Thyroid gland (tissue), 4 donors: ENCODE data around the gene XCR1. TPM values are rescaled to one million over a fixed set of nuclear protein-coding genes. Genes with fewer than 3 reads are reported as not detected.

ENCODE experiments used
- DNase-seq, 2 donors: peaks; one replicate each; pipeline ENCODE4 v3.0.0-alpha.2; 2019
- H3K27ac ChIP-seq, 3 donors: fragments of 200-600 bp; sonication (generic); 1 replicate in 2 of 3; 2 replicates in 1 of 3; pipeline ENCODE4 v1.5.1; 2016 to 2019; ENCODE audit warnings: mild to moderate bottlenecking in 1 of 3, moderate library complexity in 1 of 3
- H3K27me3 ChIP-seq: fragments of 200-600 bp; sonication (generic); one replicate; pipeline ENCODE4 v1.5.1; 2019
- H3K36me3 ChIP-seq, 2 donors: fragments of 200-600 bp; sonication (generic); one replicate each; pipeline ENCODE4 v1.5.1; 2016 to 2019
- H3K4me1 ChIP-seq, 2 donors: fragments of 200-600 bp; sonication (generic); one replicate each; pipeline ENCODE4 v1.5.1; 2017 to 2019
- H3K4me3 ChIP-seq, 3 donors: fragments of 200-600 bp; sonication (generic); replicated peaks in 1 of 3; 1 replicate in 2 of 3; 2 replicates in 1 of 3; pipeline ENCODE4 v1.5.1; 2016; ENCODE audit warnings: mild to moderate bottlenecking in 1 of 3
- H3K9me3 ChIP-seq: fragments of 200-600 bp; sonication (generic); one replicate; pipeline ENCODE4 v1.5.1; 2017
- POLR2A ChIP-seq, 2 donors: fragments of 450-650 bp; IDR thresholded peaks; one replicate each; pipeline ENCODE4 v1.6.1; 2017; ENCODE audit warnings: antibody characterized with exemption in 2 of 2, mild to moderate bottlenecking in 2 of 2, moderate library complexity in 1 of 2
- WGBS, 2 donors: methylation state at CpG; one replicate each; pipeline ENCODE4 v1.1.5; 2017; 5-methylcytosine and 5-hydroxymethylcytosine counted together
- intact Hi-C: fragments of 100-400 bp; cut with DNase I; formaldehyde crosslinking; loops from one replicate; pipeline ENCODE4 v1.15.1; 2023
- total RNA-seq, 4 donors: library from RNA; depleted of rRNA; stranded (reverse); fragments of >200 nt; gene quantifications; one replicate each; pipeline ENCODE4 v1.2.3, GENCODE V29; 2016
- TF ChIP-seq, protein P1 (sequence below), 6 experiments: fragments of 200-600 bp in 3 of 6; fragments of 450-650 bp in 3 of 6; sonication (generic) in 3 of 6; IDR thresholded peaks; one replicate each; pipeline ENCODE4 v1.5.1; 2016 to 2019; ENCODE audit warnings: antibody characterized with exemption in 6 of 6, mild to moderate bottlenecking in 2 of 6, inconsistent platforms in 1 of 6, moderate library complexity in 1 of 6

Gene XCR1
- total RNA-seq, 4 donors from 2014 or later = not detected

DNA sequence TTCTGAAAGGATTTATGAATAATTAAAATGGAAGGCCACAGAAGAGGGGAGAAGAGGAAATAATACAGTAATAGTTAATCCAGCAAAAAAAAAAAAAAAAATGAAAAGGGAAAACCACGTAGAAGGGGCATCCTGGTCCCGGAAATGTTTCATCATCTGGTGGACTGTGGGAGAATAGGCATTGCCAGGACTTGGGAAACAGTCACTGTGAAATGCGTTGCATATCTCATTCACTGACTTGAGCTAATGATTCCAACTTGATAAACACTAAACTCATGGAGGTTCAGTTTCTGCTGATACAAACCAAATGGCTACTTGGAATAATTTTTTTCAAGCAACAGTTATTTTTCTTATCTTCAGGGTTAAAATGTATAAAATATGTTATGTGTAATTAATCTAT, 3.2 kb downstream of the XCR1 start:
- Histone ChIP-seq H3K4me1 (no peaks in the 10 kb centered on the region), H3K4me3 (no peak overlapping the region), H3K36me3 (no peaks in the 10 kb centered on the region), H3K27ac (no peak overlapping the region), H3K27me3 (no peaks in the 10 kb centered on the region), H3K9me3 (no peaks in the 10 kb centered on the region)
- DNase-seq = no peak
- 61 to 81% methylated on average over 3 of the region's 3 CpGs for WGBS, 2 donors
- intact Hi-C loops = no loop called here
- TF ChIP-seq, protein P1, sequence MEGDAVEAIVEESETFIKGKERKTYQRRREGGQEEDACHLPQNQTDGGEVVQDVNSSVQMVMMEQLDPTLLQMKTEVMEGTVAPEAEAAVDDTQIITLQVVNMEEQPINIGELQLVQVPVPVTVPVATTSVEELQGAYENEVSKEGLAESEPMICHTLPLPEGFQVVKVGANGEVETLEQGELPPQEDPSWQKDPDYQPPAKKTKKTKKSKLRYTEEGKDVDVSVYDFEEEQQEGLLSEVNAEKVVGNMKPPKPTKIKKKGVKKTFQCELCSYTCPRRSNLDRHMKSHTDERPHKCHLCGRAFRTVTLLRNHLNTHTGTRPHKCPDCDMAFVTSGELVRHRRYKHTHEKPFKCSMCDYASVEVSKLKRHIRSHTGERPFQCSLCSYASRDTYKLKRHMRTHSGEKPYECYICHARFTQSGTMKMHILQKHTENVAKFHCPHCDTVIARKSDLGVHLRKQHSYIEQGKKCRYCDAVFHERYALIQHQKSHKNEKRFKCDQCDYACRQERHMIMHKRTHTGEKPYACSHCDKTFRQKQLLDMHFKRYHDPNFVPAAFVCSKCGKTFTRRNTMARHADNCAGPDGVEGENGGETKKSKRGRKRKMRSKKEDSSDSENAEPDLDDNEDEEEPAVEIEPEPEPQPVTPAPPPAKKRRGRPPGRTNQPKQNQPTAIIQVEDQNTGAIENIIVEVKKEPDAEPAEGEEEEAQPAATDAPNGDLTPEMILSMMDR (IDR thresholded peaks at IDR 0.05) = no peak
- no peak for TF ChIP-seq POLR2A (IDR thresholded peaks at IDR 0.05)

DNA sequence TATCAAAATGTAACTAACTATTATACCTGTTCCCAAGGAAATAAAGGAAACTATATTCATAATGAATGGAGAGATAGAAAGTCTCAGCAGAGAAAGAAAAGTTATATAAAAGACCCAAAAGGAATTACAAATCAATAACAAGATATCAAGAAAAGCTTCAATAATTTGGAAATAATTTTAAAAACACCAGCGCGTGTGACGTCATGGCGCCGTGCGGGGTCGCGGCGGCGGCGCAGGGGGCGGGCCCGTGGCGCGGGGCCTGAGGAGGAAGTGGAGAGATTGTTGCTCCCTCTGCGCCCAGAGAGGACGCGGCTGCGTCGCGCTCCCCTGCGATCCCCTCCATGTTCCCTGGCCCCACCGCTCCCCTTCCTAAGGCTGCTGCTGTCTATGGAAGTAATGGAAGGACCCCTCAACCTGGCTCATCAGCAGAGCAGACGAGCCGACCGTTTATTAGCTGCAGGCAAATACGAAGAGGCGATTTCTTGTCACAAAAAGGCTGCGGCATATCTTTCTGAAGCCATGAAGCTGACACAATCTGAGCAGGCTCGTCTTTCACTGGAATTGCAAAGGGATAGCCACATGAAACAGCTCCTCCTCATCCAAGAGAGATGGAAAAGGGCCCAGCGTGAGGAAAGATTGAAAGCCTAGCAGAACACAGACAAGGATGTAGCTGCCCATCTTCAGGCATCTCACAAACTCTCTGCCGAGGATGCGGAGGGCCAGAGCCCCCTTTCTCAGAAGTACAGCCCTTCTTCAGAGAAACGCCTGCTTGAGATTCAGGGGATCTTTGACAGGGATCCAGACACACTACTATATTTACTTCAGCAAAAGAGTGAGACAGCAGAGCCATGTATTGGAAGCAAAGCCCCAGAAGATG, 4.1 kb downstream of the XCR1 start:
- no peak overlapping the region for H3K4me3 ChIP-seq
- no peaks in the 10 kb centered on the region for H3K4me1 ChIP-seq
- no peaks in the 10 kb centered on the region for H3K9me3 ChIP-seq
- no peak overlapping the region for H3K27ac ChIP-seq
- no peak for DNase-seq
- TF ChIP-seq POLR2A (IDR thresholded peaks at IDR 0.05) = no peak
- no peaks in the 10 kb centered on the region for H3K27me3 ChIP-seq
- intact Hi-C loops = no loop called here
- H3K36me3 ChIP-seq = no peaks in the 10 kb centered on the region
- 89 to 91% methylated on average over 34 of the region's 34 CpGs for WGBS, 2 donors

DNA sequence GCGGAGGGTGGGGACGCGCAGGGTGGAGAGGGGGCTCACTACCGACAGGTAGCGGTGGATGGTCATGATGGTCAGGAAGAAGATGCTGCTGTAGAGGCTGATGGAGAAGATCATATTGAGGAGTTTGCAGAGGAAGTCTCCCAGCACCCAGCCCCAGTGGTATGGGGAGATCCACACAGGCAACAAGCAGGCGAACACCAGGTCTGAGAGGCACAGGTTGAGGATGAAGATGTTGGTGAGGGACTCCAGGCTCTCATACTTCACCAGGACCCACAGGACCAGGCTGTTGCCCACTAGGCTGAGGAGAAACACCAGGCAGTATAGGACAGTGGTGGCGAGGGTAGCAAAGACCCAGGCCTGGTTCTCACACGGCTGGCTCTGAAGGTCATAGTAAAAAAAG, 5.8 kb downstream of the XCR1 start:
- no peak overlapping the region for H3K4me3 ChIP-seq
- DNase-seq = no peak

DNA sequence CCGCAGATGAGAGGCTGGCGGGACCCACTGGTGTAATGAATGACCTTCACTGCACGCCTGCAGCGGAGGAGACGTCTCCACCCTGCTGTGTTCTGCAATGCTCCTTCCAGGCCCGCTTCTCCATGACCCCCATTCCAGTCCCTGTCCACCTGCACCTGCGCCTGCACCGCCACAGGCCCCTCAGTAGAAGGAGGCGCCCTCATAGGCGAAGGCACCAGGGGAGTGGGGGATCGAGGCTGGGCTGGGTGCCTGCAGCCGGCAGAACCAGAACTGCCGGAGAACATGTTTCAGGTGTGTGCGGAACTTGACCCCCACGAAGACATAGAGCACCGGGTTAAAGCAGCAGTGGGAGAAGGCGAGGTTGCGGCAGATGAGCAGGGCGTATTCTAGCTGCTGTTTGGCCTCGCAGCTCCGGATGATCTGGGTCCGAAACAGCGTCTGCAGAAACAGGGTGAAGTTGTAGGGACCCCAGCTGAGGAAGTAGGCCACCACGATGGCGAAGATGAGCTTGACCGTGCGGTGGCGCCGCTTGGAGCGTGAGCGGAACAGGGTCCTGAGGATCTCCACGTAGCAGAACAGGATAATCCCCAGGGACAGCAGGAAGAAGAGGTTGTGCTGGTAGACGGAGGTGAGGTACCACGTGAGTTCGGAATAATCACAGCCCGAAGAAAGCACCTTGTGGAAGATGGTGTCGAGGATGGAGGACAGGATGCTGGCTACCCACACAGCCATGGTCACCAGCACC, 6.3 kb downstream of the XCR1 start:
- DNase-seq = no peak
- no peak overlapping the region for H3K27ac ChIP-seq
- H3K4me3 ChIP-seq = no peak overlapping the region
- TF ChIP-seq, protein P1 (IDR thresholded peaks at IDR 0.05) = no peak
- TF ChIP-seq POLR2A (IDR thresholded peaks at IDR 0.05) = no peak
- no peaks in the 10 kb centered on the region for H3K9me3 ChIP-seq
- H3K36me3 ChIP-seq = no peaks in the 10 kb centered on the region
- H3K4me1 ChIP-seq = no peaks in the 10 kb centered on the region
- intact Hi-C loops = no loop called here
- WGBS, 2 donors = 94 to 96% methylated on average over 36 to 37 of the region's 37 CpGs
- no peaks in the 10 kb centered on the region for H3K27me3 ChIP-seq

More for the DNA sequence above, 5.8 kb downstream of the XCR1 start:
- intact Hi-C loops = no loop called here
- H3K27ac ChIP-seq = no peak overlapping the region
- no peaks in the 10 kb centered on the region for H3K9me3 ChIP-seq
- H3K4me1 ChIP-seq = no peaks in the 10 kb centered on the region
- H3K36me3 ChIP-seq = no peaks in the 10 kb centered on the region
- WGBS, 2 donors = 98 to 99% methylated on average over 8 of the region's 8 CpGs
- no peaks in the 10 kb centered on the region for H3K27me3 ChIP-seq
- TF ChIP-seq, protein P1 (IDR thresholded peaks at IDR 0.05) = no peak
- TF ChIP-seq POLR2A (IDR thresholded peaks at IDR 0.05) = no peak

DNA sequence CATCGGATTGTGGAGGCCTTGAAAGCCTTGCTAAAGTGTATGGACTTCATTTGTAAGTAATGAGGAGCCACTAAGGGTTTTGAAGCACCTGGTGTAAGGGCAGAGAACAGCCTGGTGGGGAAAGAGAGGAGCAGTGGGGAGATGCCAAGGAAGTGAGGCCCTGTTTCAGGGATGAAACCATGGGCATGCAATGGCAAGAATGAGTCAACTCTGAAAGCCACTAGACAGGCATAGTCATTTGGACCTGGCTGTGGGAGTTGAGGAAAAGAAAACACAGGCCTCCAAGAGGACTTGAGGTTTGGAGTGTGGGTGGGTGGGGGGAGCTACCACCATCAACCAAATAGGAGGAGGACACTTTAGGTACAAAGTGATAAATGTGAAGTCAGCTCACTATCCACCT, 7.6 kb downstream of the XCR1 start:
- Histone ChIP-seq H3K36me3 (no peaks in the 10 kb centered on the region), H3K9me3 (no peaks in the 10 kb centered on the region), H3K27me3 (no peaks in the 10 kb centered on the region), H3K4me1 (no peaks in the 10 kb centered on the region), H3K27ac (no peak overlapping the region), H3K4me3 (no peak overlapping the region)
- intact Hi-C loops = no loop called here
- no peak for DNase-seq
- TF ChIP-seq, protein P1 (IDR thresholded peaks at IDR 0.05) = no peak
- no peak for TF ChIP-seq POLR2A (IDR thresholded peaks at IDR 0.05)
- WGBS, 2 donors = 97 to 98% methylated on average over 1 of the region's 1 CpG
